Lower leg skin (tissue), 4 donors: Measurements from ENCODE around the gene HARS1. TPM values are rescaled to one million over a fixed set of nuclear protein-coding genes. Genes with fewer than 3 reads are reported as not detected.
A peak's percentile ranks its signal among the peaks of the same experiment; 100 is the strongest.
"Not testable (repeated sequence)": the region's sequence is repeated elsewhere in the genome, so short reads cannot be mapped to it uniquely, and the experiment has no call there.

ENCODE experiments used
- DNase-seq, 2 donors: peaks; one replicate each; pipeline ENCODE4 v3.0.0-alpha.2; 2019; ENCODE audit warnings: low spot score in 2 of 2
- H3K4me3 ChIP-seq: fragments of 200-600 bp; sonication (generic); 2 replicates; pipeline ENCODE4 v1.5.1; 2017; ENCODE audit warnings: mild to moderate bottlenecking, low read depth; ENCODE audit not compliant: poor library complexity, severe bottlenecking
- POLR2A ChIP-seq, 2 donors: fragments of 450-650 bp; IDR thresholded peaks; one replicate each; pipeline ENCODE4 v1.6.1; 2016 to 2017; ENCODE audit warnings: antibody characterized with exemption in 2 of 2, mild to moderate bottlenecking in 1 of 2, moderate library complexity in 1 of 2
- WGBS, 2 donors: methylation state at CpG; one replicate each; pipeline ENCODE4 v1.1.5; 2018; 5-methylcytosine and 5-hydroxymethylcytosine counted together
- intact Hi-C: fragments of 100-400 bp; cut with DNase I; formaldehyde crosslinking; loops from one replicate; pipeline ENCODE4 v1.15.0; 2023; ENCODE audit warnings: low total_unique reads
- total RNA-seq, 4 donors: library from RNA; depleted of rRNA; stranded (reverse); fragments of >200 nt; gene quantifications; one replicate each; pipeline ENCODE4 v1.1.0, GENCODE V29; 2016
- TF ChIP-seq, protein P1 (sequence below), 3 donors: fragments of 450-650 bp; IDR thresholded peaks; one replicate each; pipeline ENCODE4 v1.5.1; 2016; ENCODE audit warnings: antibody characterized with exemption in 3 of 3, mild to moderate bottlenecking in 3 of 3, moderate library complexity in 2 of 3

HARS1 gene
- total RNA-seq, 4 donors from 2014 or later, result 71.9 to 90.6 (median 80.8) TPM

- DNase-seq, result no peak
- WGBS, 2 donors, result 91 to 97% methylated on average over 2 to 4 of the region's 7 CpGs
- intact Hi-C loops, result no loop called here
- TF ChIP-seq POLR2A (IDR thresholded peaks at IDR 0.05), result no peak
- TF ChIP-seq, protein P1, sequence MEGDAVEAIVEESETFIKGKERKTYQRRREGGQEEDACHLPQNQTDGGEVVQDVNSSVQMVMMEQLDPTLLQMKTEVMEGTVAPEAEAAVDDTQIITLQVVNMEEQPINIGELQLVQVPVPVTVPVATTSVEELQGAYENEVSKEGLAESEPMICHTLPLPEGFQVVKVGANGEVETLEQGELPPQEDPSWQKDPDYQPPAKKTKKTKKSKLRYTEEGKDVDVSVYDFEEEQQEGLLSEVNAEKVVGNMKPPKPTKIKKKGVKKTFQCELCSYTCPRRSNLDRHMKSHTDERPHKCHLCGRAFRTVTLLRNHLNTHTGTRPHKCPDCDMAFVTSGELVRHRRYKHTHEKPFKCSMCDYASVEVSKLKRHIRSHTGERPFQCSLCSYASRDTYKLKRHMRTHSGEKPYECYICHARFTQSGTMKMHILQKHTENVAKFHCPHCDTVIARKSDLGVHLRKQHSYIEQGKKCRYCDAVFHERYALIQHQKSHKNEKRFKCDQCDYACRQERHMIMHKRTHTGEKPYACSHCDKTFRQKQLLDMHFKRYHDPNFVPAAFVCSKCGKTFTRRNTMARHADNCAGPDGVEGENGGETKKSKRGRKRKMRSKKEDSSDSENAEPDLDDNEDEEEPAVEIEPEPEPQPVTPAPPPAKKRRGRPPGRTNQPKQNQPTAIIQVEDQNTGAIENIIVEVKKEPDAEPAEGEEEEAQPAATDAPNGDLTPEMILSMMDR (IDR thresholded peaks at IDR 0.05), result no peak
- H3K4me3 ChIP-seq, result no peak overlapping the region
Observed at GRCh38 chr5:140671472-140672125, 19.6 kb downstream of the HARS1 start.

DNA sequence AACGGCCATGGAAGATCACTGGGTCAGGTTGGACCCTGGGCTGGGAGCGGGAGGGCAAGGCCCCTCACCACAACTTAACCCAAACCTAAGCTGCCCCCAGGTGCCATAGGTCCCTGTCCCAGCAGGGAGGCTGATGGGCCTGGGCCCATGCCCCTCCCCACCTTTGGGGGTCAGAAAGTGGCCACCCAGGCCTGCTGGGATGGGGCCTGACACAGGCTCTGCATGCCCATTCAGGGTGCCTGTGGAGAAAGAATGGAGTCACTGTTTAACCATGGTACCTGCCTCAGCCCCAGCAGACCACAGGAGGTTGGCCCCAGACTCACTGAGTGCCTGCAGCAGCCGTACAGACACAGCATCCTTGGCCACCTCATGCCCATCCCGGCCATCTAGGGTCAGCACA is 20.1 kb downstream of the HARS1 start:
- WGBS, 2 donors, result 100% methylated on average over 2 of the region's 4 CpGs
- H3K4me3 ChIP-seq, intact Hi-C loops, DNase-seq: not testable (repeated sequence)

DNA sequence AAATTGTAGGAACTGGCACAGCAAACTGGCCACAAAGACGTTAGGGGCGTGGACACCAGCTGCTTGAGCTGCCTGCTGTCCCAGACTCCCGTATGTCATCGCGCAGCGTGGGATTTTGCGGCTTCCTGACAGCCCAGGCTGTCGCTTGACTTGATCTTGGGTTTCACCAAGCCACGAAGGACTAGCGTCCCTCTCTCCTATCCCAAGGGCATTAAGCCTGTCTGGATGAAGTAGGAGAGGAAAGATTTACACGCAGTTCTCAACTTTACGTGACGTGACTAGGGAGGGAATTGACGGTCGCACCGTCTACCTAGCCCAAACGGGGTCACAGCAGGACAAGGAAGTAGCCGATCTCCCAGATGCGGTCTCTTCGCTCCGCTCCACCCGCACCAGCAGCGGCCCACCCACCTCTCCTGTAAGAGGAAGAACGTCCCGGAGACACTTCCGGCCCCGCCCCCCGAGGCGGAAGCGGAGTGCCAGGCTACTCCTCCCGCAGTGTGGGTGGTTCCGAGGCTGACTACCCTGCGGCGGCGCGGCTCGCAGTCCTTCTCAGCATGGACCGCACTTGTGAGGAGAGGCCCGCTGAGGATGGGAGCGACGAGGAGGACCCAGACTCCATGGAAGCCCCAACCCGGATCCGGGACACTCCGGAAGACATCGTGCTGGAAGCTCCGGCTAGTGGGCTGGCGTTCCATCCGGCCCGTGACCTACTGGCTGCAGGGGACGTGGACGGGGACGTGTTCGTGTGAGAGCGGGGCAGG is 26.6 kb downstream of the HARS1 start, which contains the start of gene WDR55:
Gene WDR55 (plus strand): TSS at position 546 of the 761 bp plus-strand sequence. CDS start 9 bp downstream, at position 555.
- intact Hi-C loops, result no loop called here
- TF ChIP-seq, protein P1 (IDR thresholded peaks at IDR 0.05), result no peak
- TF ChIP-seq POLR2A (IDR thresholded peaks at IDR 0.05), result no peak
- H3K4me3 ChIP-seq, result peak within 1 kb of the TSS; percentile 84
- WGBS, 2 donors, result 0 to 2% methylated on average over 47 to 53 of the region's 54 CpGs
- peak; percentile 96 to 99 for DNase-seq

- 13 to 16% methylated on average over 18 of the region's 18 CpGs for whole genome bisulfite sequencing, 2 donors
- H3K4me3 ChIP-seq, result peak overlapping the region; percentile 84
- intact Hi-C loops, result no loop called here
- TF ChIP-seq POLR2A (IDR thresholded peaks at IDR 0.05), result no peak
- TF ChIP-seq, protein P1 (IDR thresholded peaks at IDR 0.05), result no peak
- DNase-seq, result no peak
Observed at GRCh38 chr5:140664030-140664358, 27.2 kb downstream of the HARS1 start.

DNA sequence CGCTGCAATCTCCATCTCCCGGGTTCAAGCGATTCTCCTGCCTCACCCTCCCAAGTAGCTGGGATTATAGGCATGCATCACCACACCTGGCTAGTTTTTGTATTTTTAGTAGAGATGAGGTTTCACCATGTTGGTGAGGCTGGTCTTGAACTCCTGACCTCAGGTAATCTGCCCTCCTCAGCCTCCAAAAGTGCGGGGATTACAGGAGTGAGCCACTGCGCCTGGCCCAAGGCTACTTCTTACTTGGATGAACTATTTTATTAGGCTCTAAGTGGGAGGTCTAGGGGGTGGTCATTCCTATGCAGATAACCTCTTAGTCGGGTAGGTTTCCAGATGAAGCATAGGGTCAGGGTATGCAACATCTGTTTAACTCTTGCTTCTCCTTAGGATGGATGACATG is 30.8 kb downstream of the HARS1 start:
- WGBS, 2 donors, result 84 to 88% methylated on average over 6 of the region's 6 CpGs
- H3K4me3 ChIP-seq, intact Hi-C loops: not testable (repeated sequence)
- DNase-seq, result peak in 1 of 2 donors; percentile 70

- DNase-seq, result no peak
- TF ChIP-seq, protein P1 (IDR thresholded peaks at IDR 0.05), result no peak
- intact Hi-C loops, result no loop called here
- WGBS, 2 donors, result 95 to 96% methylated on average over 17 of the region's 17 CpGs
- no peak overlapping the region for H3K4me3 ChIP-seq
Observed at GRCh38 chr5:140658870-140659269, 32.3 kb downstream of the HARS1 start.
